Smooth muscle cell (in vitro differentiated cells): ENCODE results near the gene ZNF107. TPM values are rescaled to one million over a fixed set of nuclear protein-coding genes. Genes with fewer than 3 reads are reported as not detected.

Experiments used
- DNase-seq: peaks from one replicate; lab custom pipeline; 2025; ENCODE audit not compliant: unreplicated experiment; lab: John Stamatoyannopoulos, UW
- H2AFZ ChIP-seq: fragments of 200-600 bp; sonication (generic); 2 replicates; pipeline ENCODE4 v1.6.0; 2016; ENCODE audit warnings: antibody characterized with exemption, low read depth, mild to moderate bottlenecking
- H3F3A ChIP-seq: fragments of 200-600 bp; sonication (generic); 2 replicates; pipeline ENCODE4 v1.6.0; 2017; ENCODE audit warnings: antibody characterized with exemption, low read depth
- H3K27ac ChIP-seq: fragments of 200-600 bp; sonication (generic); 2 replicates; pipeline ENCODE4 v1.5.1; 2016; ENCODE audit warnings: low read depth, mild to moderate bottlenecking
- H3K27me3 ChIP-seq: fragments of 200-600 bp; sonication (generic); 2 replicates; pipeline ENCODE4 v1.6.1; 2016; ENCODE audit warnings: low read depth, mild to moderate bottlenecking
- H3K36me3 ChIP-seq: fragments of 200-600 bp; sonication (generic); 2 replicates; pipeline ENCODE4 v1.5.1; 2016; ENCODE audit warnings: low read depth
- H3K4me1 ChIP-seq: fragments of 200-600 bp; sonication (generic); 2 replicates; pipeline ENCODE4 v1.5.1; 2016; ENCODE audit warnings: low read depth
- H3K4me2 ChIP-seq: fragments of 200-600 bp; sonication (generic); 2 replicates; pipeline ENCODE4 v1.6.0; 2016; ENCODE audit warnings: mild to moderate bottlenecking
- H3K4me3 ChIP-seq: fragments of 200-600 bp; sonication (generic); 2 replicates; pipeline ENCODE4 v1.5.1; 2016; ENCODE audit warnings: mild to moderate bottlenecking
- H3K79me2 ChIP-seq: fragments of 200-600 bp; sonication (generic); 2 replicates; pipeline ENCODE4 v1.6.0; 2016; ENCODE audit warnings: low read depth, mild to moderate bottlenecking
- H3K9ac ChIP-seq: fragments of 200-600 bp; sonication (generic); 2 replicates; pipeline ENCODE4 v1.6.0; 2016; ENCODE audit warnings: low read depth
- H3K9me3 ChIP-seq: fragments of 200-600 bp; sonication (generic); replicated peaks from 2 replicates; pipeline ENCODE4 v1.5.1; 2016; ENCODE audit warnings: low read depth
- H4K20me1 ChIP-seq: fragments of 200-600 bp; sonication (generic); 2 replicates; pipeline ENCODE4 v1.6.0; 2016; ENCODE audit warnings: low read depth
- WGBS: methylation state at CpG from one replicate; pipeline ENCODE4 v1.1.7; 2016; ENCODE audit warnings: low lambda C conversion rate; 5-methylcytosine and 5-hydroxymethylcytosine counted together
- polyA plus RNA-seq: library from polyadenylated mRNA; unstranded; fragments of >200 nt; fragmentation: Nextera tagmentation; extraction: Ambion mirVana; gene quantifications from 2 replicates; pipeline ENCODE4 v1.2.1, GENCODE V29; 2016
- total RNA-seq: library from RNA; depleted of rRNA; stranded (reverse); fragments of >200 nt; gene quantifications from 2 replicates; pipeline ENCODE4 v1.2.3, GENCODE V29; 2014
- TF ChIP-seq, protein P1 (sequence below): fragments of 200-600 bp; sonication (generic); IDR thresholded peaks from 2 replicates; pipeline ENCODE4 v1.5.1; 2017; ENCODE audit warnings: borderline replicate concordance, mild to moderate bottlenecking, antibody characterized with exemption; ENCODE audit not compliant: insufficient read depth, poor library complexity, severe bottlenecking

ZNF107 gene
- total and polyA plus RNA-seq, 2 experiments from 2014 or later = 0.62 to 2.3 TPM

DNA sequence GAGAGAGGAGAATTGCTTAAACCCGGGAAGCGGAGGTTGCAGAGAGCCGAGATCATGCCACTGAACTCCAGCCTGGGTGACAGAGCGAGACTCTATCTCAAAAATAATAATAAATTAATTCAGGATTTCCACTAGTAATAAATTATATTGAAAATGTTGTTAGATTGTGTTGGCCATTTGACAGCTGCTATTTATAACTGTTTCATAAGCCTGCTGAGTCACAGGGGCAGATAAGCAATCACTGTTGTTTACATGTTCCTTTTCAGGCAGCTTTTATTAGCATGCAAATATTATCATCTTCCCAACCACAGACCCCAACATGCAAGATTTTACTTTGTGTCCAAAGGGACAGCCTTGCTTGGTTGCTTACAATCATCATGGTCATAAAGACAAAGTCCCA lies 78.7 kb downstream of the ZNF107 start:
- H3K79me2 ChIP-seq = no peaks in the 10 kb centered on the region
- no peak overlapping the region for H3K4me3 ChIP-seq
- no peak for DNase-seq
- peaks cover 3% of the 10 kb centered on the region for H3K9me3 ChIP-seq
- no peak overlapping the region for H2AFZ ChIP-seq
- no peak overlapping the region for H3K27ac ChIP-seq
- H3K9ac ChIP-seq = no peak overlapping the region
- no peaks in the 10 kb centered on the region for H3K4me1 ChIP-seq
- H3K36me3 ChIP-seq = no peaks in the 10 kb centered on the region
- H3K4me2 ChIP-seq = no peak overlapping the region
- no peaks in the 10 kb centered on the region for H4K20me1 ChIP-seq
- 78% methylated on average over 4 of the region's 4 CpGs for WGBS
- TF ChIP-seq, protein P1, sequence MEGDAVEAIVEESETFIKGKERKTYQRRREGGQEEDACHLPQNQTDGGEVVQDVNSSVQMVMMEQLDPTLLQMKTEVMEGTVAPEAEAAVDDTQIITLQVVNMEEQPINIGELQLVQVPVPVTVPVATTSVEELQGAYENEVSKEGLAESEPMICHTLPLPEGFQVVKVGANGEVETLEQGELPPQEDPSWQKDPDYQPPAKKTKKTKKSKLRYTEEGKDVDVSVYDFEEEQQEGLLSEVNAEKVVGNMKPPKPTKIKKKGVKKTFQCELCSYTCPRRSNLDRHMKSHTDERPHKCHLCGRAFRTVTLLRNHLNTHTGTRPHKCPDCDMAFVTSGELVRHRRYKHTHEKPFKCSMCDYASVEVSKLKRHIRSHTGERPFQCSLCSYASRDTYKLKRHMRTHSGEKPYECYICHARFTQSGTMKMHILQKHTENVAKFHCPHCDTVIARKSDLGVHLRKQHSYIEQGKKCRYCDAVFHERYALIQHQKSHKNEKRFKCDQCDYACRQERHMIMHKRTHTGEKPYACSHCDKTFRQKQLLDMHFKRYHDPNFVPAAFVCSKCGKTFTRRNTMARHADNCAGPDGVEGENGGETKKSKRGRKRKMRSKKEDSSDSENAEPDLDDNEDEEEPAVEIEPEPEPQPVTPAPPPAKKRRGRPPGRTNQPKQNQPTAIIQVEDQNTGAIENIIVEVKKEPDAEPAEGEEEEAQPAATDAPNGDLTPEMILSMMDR = no peak
- H3F3A ChIP-seq = no peaks in the 10 kb centered on the region
- no peaks in the 10 kb centered on the region for H3K27me3 ChIP-seq

DNA sequence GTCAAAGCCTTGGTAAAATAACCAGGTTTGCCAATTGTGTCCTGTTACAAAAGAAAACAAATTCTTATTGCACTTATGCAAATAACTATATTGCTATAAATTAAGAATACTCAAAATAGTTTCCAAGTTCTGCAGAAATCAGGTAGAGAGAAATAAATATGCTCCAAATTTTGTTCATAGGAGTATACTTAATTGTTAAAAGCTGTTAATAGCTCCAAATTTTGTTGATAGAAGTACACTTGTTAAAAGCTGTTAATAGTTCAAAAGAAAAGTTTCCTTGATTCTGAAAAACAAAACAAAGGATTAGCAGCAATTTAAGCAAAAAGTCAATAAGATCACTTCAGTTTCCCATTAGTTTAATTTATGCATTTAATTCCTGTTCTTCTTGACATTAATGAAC lies 81.9 kb downstream of the ZNF107 start:
- H3K9ac ChIP-seq = no peak overlapping the region
- no peak overlapping the region for H2AFZ ChIP-seq
- H3K27ac ChIP-seq = no peak overlapping the region
- no peak overlapping the region for H3K4me2 ChIP-seq
- H3K79me2 ChIP-seq = no peaks in the 10 kb centered on the region
- H3K4me1 ChIP-seq = no peaks in the 10 kb centered on the region
- DNase-seq = no peak
- H4K20me1 ChIP-seq = no peaks in the 10 kb centered on the region
- H3K4me3 ChIP-seq = no peak overlapping the region
- H3K36me3 ChIP-seq = no peaks in the 10 kb centered on the region
- H3K27me3 ChIP-seq = no peaks in the 10 kb centered on the region
- H3K9me3 ChIP-seq = no peaks in the 10 kb centered on the region
- H3F3A ChIP-seq = no peaks in the 10 kb centered on the region
- TF ChIP-seq, protein P1 = no peak

DNA sequence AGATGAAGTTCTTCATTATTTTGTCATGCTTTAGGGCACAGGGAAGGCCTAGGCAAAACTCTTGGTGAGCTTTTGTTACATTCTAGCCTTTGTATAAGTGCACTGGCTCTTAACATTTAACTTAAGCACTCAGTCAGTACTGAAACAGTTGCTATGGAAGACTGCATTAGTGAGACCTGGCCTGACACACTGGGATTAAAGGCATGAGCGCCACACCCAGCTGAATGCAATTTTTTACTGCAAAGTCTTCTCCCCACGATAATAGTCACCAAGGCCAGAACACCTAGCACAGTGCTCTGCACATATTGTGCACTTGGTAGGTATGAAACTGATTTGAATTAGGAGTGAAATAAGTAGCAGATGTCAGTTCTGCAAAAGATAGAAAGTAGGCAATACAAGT lies 87.1 kb downstream of the ZNF107 start:
- Histone ChIP-seq H3K27ac (no peak overlapping the region), H3K9ac (no peak overlapping the region), H3K9me3 (peaks cover 3% of the 10 kb centered on the region), H3K27me3 (no peaks in the 10 kb centered on the region), H3F3A (no peaks in the 10 kb centered on the region), H3K4me2 (no peak overlapping the region), H3K79me2 (no peaks in the 10 kb centered on the region), H2AFZ (no peak overlapping the region), H3K36me3 (no peaks in the 10 kb centered on the region), H3K4me1 (no peaks in the 10 kb centered on the region), H3K4me3 (no peak overlapping the region), H4K20me1 (no peaks in the 10 kb centered on the region)
- WGBS = 56% methylated on average over 2 of the region's 2 CpGs
- TF ChIP-seq, protein P1 = no peak
- DNase-seq = no peak

GRCh38 chr7:64755865-64756264 lies 89.9 kb downstream of the ZNF107 start:
- TF ChIP-seq, protein P1 = no peak
- Histone ChIP-seq H3K4me1 (no peaks in the 10 kb centered on the region), H3K79me2 (no peaks in the 10 kb centered on the region), H3K9me3 (peaks cover 3% of the 10 kb centered on the region), H3F3A (no peaks in the 10 kb centered on the region), H3K27me3 (no peaks in the 10 kb centered on the region), H2AFZ (no peak overlapping the region), H3K4me2 (no peak overlapping the region), H3K9ac (no peak overlapping the region), H3K27ac (no peak overlapping the region), H3K4me3 (no peak overlapping the region), H4K20me1 (no peaks in the 10 kb centered on the region), H3K36me3 (no peaks in the 10 kb centered on the region)
- WGBS = 86% methylated on average over 3 of the region's 3 CpGs
- no peak for DNase-seq
